ENCODE results near the gene RFFL.
A peak's percentile ranks its signal among the peaks of the same experiment; 100 is the strongest.
"Not testable (repeated sequence)": the region's sequence is repeated elsewhere in the genome, so short reads cannot be mapped to it uniquely, and the experiment has no call there.

Gene RFFL

GRCh38 chr17:35002876-35003551, 60.5 kb downstream of the RFFL start:
- no peak for FAIRE-seq

DNA sequence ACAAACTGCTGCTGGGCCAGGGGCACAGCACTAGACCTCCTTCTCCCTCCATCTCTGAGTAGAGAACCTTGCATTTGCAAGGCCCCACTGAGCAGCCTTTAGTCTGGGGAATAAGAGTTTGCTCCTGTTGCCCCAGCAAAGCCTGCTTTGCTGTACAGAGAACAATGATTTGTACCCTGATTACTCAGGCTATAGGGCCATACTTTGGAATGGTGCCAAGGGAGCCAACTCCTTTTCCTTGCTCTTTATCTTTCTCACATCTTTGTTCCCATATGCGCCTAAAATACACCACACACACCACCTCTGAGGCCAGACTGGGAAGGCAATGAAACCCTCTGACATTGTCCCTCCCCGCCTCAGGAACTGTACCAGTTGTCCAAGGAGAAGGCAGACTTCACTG, 62.0 kb downstream of the RFFL start:
- no peak for FAIRE-seq

- not testable (repeated sequence) for FAIRE-seq
These were observed 62.5 kb downstream of the RFFL start for GRCh38 chr17:35000965-35001364.

GRCh38 chr17:34999456-34999855, 64.1 kb downstream of the RFFL start:
- FAIRE-seq = no peak

- FAIRE-seq = no peak
These were observed 65.3 kb downstream of the RFFL start for GRCh38 chr17:34998205-34998604.

- FAIRE-seq = no peak
These were observed 66.1 kb downstream of the RFFL start for GRCh38 chr17:34997355-34997862.

DNA sequence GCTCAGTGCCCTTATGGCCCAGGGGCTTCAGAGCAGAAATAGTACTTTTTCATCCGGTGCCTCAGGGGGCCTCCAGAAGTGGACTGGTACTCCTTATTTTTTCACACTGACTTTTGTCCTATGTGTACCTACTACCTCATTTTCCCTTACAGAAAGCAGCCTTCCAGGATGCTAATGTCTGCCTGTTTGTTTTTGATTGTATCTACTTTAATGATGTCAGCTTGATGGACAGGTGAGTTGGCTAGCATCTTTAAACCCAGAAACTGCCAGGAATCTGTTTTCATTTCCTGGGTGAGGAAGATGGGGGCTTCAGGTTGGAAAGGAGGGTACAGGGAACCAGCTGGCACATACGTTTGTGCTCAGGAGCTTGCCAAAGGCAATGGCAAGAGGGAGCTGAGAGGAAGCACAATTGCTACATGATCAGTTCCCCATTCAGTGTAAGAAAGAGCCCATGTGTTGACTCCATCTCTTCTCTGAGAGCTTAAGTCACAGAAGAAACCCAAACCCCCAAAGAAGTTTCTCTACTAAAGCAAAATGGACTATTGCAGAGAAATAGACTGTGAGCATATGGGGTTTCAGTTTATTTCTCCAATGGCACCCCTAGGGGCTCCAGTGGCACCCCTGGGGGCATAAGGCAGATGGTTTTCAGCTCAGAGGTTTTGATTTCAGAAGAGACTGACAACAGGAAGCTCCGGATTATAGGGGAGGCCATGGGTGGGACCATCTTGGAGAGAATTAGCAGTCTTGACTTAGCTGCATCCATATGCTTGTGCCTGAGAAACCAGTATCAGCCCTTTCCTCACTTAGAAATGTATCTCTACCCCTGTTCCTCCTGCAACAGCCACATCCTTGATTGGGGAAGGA, 66.9 kb downstream of the RFFL start:
- FAIRE-seq = no peak

- no peak for FAIRE-seq
These were observed 70.5 kb downstream of the RFFL start for GRCh38 chr17:34993031-34993430.

- FAIRE-seq = no peak
These were observed 71.9 kb downstream of the RFFL start for GRCh38 chr17:34991606-34992005.

- no peak for FAIRE-seq
These were observed 72.6 kb downstream of the RFFL start for GRCh38 chr17:34990921-34991365.

GRCh38 chr17:34989473-34989872, 74.0 kb downstream of the RFFL start:
- no peak for FAIRE-seq

GRCh38 chr17:34988644-34989043, 74.9 kb downstream of the RFFL start:
- FAIRE-seq = no peak

DNA sequence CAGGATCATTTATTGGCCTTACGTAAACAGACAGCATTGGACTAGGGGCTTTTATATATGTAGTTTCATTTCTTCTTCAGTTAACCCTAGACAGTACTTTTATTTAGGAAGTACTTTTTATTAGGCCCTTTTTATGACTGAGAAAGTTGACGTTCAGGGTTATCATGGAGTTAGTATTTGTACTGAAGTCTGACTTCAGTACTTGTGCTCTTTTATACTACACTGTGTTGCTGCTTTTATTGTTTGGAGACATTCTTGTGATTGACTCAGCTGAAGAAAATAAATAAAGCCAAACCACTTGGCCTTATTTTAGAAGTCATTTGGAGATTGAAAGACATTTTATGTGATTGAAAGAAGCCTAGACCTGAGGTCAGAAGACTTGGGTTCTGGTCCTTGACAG, 76.3 kb downstream of the RFFL start:
- no peak for FAIRE-seq

GRCh38 chr17:34981538-34982241, 81.8 kb downstream of the RFFL start:
- FAIRE-seq = no peak

- no peak for FAIRE-seq
These were observed 82.6 kb downstream of the RFFL start for GRCh38 chr17:34980681-34981537.

DNA sequence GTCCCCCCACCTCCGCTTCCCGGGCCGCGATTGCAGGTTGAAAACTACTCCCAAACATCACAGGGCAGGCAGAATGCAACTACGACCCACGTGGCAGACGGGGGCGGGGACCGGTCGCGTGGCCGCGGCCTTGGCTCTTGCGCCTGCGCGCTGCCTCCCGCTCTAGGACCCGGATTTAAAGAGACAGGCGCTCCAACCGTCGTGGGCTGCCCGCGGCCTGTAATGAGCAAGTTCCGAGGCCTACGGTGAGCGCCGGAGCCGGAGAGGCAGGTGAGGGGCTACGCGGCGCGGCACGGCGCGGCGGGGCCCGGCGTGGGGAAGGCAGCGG, 83.2 kb downstream of the RFFL start, which contains the start of gene LIG3:
LIG3 (plus strand) TSS at position 160 of the 328 bp plus-strand sequence. CDS start 2,494 bp downstream, outside the sequence.
- peak; percentile 55 for FAIRE-seq

DNA sequence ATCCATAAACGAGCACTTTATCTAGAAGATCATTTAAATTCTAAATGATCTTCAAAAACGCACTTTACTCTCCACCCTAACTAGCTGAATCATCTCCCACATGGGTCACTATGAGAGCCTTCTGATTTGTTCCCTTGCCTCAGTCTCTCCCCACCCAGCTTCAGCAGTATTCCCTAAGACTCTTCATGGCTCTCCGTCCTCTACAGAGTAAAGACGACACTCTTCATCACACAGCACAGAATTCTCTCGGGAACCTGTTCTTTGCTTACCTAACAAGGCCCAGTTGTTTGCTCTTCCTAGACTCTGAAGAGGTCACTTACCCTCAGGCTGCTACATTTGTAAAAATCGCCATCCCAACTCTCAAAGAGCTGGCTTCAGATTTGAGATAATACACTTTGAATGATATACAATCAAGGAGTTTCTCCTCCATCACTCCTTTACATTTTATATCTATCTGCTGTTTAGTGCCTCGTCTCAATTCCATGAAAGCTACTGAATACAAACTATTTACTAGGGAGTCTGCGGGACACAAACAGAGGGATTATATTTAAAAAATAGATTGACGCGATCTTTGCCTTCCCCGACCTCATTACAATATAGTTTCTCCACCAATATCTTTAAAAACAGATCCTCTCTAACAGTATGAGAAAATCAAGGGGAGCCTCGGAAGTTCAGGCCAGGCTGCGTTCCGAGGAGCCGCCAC, 83.7 kb downstream of the RFFL start:
- FAIRE-seq = no peak

DNA sequence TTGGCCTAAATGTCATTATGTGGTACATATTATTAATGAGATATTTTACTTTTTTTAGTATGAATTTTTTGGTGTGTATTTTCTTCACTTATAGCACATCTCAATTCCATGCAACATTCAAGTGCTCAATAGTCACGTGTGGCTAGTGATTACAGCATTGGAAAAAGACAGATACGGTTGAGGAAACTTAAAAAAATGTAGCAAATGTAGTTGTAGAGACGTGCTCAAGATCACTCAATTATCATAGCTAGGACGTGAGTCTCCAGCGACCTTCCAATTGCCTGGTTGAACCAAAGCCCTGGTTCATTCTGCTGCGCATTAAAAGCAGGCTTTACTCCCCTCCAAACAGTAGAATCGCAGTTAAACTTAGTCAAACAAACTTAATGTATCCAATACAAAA, 84.4 kb downstream of the RFFL start:
- no peak for FAIRE-seq

DNA sequence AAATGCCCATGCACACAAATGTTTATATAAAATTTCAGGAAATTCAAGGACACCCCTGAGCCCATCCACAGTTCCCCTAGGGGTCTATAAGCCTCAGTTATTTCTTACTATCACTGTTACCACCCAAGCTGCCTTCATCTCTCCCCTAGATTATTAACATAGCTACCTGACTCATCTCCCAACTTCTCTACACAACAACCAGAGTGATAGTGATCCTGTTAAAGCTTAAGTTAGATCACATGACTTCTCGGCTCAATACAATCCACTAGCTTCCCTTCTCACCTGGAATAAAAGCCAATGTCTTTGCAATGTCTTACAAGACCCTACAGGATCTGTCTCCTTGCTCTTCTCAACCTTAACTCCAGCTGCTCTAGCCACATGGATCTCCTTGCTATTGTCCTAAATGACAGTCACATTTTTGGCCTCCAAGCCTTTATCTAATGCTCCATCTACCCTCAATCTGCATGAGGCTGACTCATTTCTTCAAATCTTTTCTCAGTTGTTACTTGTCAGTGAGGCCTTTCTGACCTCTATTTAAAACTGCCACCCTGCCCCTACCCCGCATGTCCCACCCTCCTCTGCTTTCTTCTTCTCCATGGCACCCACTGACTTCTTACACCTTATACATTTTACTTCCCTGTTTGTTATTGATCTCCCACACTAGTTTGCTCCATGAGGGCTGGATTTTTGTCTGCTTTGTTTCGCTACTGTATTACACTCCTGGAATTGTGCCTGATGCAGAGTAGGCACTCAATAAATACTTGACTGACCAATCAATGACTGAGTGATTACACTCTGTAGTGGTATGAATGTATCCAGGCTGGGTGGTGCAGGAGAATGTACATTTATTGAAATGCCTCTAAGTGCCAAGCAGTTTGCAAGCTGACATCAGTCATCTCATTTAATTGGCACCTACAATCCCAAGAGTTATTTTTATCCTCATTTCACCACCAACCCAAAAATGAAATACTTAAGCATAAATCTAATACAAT, 88.4 kb downstream of the RFFL start:
- FAIRE-seq = no peak

DNA sequence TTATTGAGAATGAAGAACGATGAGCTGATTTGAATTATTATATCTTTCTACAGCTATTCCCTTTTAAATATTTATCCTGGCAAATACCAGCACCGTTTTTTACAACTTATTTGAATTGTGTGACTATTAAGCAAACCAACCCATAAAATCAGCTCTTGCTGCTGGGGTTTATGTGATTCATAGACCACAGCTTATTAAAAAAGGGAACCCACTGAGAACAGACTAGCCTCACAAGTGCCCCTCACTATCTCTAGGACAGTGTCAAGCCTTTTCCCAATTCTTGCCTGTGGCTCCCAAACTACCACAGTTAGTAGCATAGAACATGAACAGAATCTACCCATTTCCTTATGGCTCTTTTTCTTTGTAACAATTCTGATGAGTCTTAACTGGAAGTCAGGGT, 89.3 kb downstream of the RFFL start:
- FAIRE-seq = no peak

Data from G401.6 (cell line).